MCF 10A (cell line): ENCODE measurements around the gene PTPRN2. TPM values are rescaled to one million over a fixed set of nuclear protein-coding genes. Genes with fewer than 3 reads are reported as not detected.

Experiments
- BruUV-seq: library from RNA; stranded (reverse); fragments of 400-500 nt; replicated peaks from 2 replicates; lab custom pipeline; 2021; lab: Mats Ljungman, UMichigan
- CTCF ChIA-PET: fragments of 300-600 bp; sonication (Branson Sonifier 250); formaldehyde crosslinking; extraction: SDS; loops from one replicate; lab custom pipeline; 2021; ENCODE audit warnings: antibody characterized with exemption, inconsistent platforms; lab: Yijun Ruan, JAX
- POLR2A ChIA-PET: fragments of 300-600, 350-650 bp; sonication (Branson Sonifier 250); formaldehyde crosslinking; extraction: SDS; loops from one replicate; lab custom pipeline; 2020; ENCODE audit warnings: antibody characterized with exemption, inconsistent platforms; lab: Yijun Ruan, JAX
- DNase-seq: peaks from one replicate; pipeline ENCODE4 v3.0.0-alpha.2; 2018; ENCODE audit not compliant: unreplicated experiment
- H3K27ac Mint-ChIP-seq: one replicate; pipeline ENCODE4 v1.8.0; 2022; ENCODE audit warnings: mild to moderate bottlenecking, low read depth, mixed read lengths; ENCODE audit not compliant: unreplicated experiment
- H3K27me3 Mint-ChIP-seq: one replicate; pipeline ENCODE4 v1.8.0; 2022; ENCODE audit warnings: mixed read lengths; ENCODE audit not compliant: insufficient read depth, unreplicated experiment
- H3K36me3 Mint-ChIP-seq: one replicate; pipeline ENCODE4 v1.8.0; 2022; ENCODE audit warnings: mild to moderate bottlenecking, moderate library complexity, mixed read lengths; ENCODE audit not compliant: insufficient read depth, unreplicated experiment
- H3K4me1 Mint-ChIP-seq: one replicate; pipeline ENCODE4 v1.8.0; 2022; ENCODE audit warnings: mixed read lengths; ENCODE audit not compliant: insufficient read depth, unreplicated experiment
- H3K4me3 Mint-ChIP-seq: one replicate; pipeline ENCODE4 v1.8.0; 2022; ENCODE audit warnings: mild to moderate bottlenecking, moderate library complexity, mixed read lengths; ENCODE audit not compliant: unreplicated experiment
- H3K9me3 Mint-ChIP-seq: one replicate; pipeline ENCODE4 v1.8.0; 2022; ENCODE audit warnings: mixed read lengths; ENCODE audit not compliant: unreplicated experiment
- CTCF ChIP-seq: fragments of 200-600 bp; IDR thresholded peaks from one replicate; pipeline ENCODE4 v1.8.0; 2022; ENCODE audit warnings: antibody characterized with exemption, mild to moderate bottlenecking; ENCODE audit not compliant: unreplicated experiment
- intact Hi-C: fragments of 100-400 bp; cut with micrococcal nuclease; formaldehyde crosslinking; loops from 2 replicates; pipeline ENCODE4 v1.14.1; 2022
- total RNA-seq: library from RNA; stranded (reverse); gene quantifications from 2 replicates; pipeline ENCODE4 v1.2.3, GENCODE V29; 2022

The PTPRN2 gene
- total RNA-seq, 1 experiment from 2014 or later = 4.5 TPM

DNA sequence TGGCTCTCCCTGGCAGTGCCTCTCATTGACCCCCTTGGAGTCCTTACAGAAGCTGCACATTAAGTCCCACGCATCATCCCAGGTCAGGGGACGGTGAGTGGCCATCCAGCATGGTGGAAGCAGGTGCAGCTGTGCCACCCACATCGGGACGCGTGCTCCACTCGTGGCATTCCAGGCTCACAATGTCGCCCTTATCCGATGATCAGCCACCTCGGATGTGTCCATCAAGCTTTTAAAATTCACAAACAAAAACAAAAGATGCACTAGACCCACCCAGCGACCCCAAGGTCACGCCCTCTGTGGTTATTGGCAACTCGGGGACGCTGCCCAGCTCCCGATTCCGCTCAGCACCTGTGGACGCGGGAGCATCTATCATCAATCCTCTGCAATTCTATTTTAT lies 530.9 kb downstream of the PTPRN2 start:
- no TSS peak for BruUV-seq
- H3K36me3 Mint-ChIP-seq = no peaks in the 10 kb centered on the region
- DNase-seq = no peak
- CTCF ChIA-PET = interaction anchor here (0.7 to 1.3 kb wide), 3 partner anchors 280 to 315 kb away, joined by 3 to 5 read pairs (median 3); no protein-coding TSS in a partner anchor
- H3K4me3 Mint-ChIP-seq = no peak overlapping the region
- intact Hi-C loops = no loop called here
- H3K27me3 Mint-ChIP-seq = no peaks in the 10 kb centered on the region
- no peak for TF ChIP-seq CTCF
- no peaks in the 10 kb centered on the region for H3K4me1 Mint-ChIP-seq
- peaks cover 6% of the 10 kb centered on the region for H3K9me3 Mint-ChIP-seq
- POLR2A ChIA-PET = no interaction called here
- no peak overlapping the region for H3K27ac Mint-ChIP-seq

GRCh38 chr7:158055726-158056510 lies 531.7 kb downstream of the PTPRN2 start:
- intact Hi-C loops = no loop called here
- Mint-ChIP-seq H3K27ac (no peak overlapping the region), H3K27me3 (no peaks in the 10 kb centered on the region), H3K4me3 (no peak overlapping the region), H3K4me1 (no peaks in the 10 kb centered on the region), H3K9me3 (peaks cover 6% of the 10 kb centered on the region), H3K36me3 (no peaks in the 10 kb centered on the region)
- CTCF ChIA-PET = interaction anchor here (0.6 to 1.5 kb wide), 8 partner anchors 22 to 299 kb away, joined by 3 to 5 read pairs (median 3); no protein-coding TSS in a partner anchor
- no TSS peak for BruUV-seq
- TF ChIP-seq CTCF = no peak
- POLR2A ChIA-PET = no interaction called here
- DNase-seq = no peak

GRCh38 chr7:158054611-158055010 lies 533.0 kb downstream of the PTPRN2 start:
- H3K9me3 Mint-ChIP-seq = peaks cover 6% of the 10 kb centered on the region
- ChIA-PET POLR2A (no interaction called here), CTCF (interaction anchor here (1.0 to 1.5 kb wide), 3 partner anchors 271 to 358 kb away, joined by 3 to 8 read pairs (median 4); no protein-coding TSS in a partner anchor)
- no peak overlapping the region for H3K4me3 Mint-ChIP-seq
- no peak overlapping the region for H3K27ac Mint-ChIP-seq
- intact Hi-C loops = no loop called here
- no peak for TF ChIP-seq CTCF
- no peaks in the 10 kb centered on the region for H3K4me1 Mint-ChIP-seq
- H3K36me3 Mint-ChIP-seq = no peaks in the 10 kb centered on the region
- no TSS peak for BruUV-seq
- no peak for DNase-seq
- H3K27me3 Mint-ChIP-seq = no peaks in the 10 kb centered on the region

DNA sequence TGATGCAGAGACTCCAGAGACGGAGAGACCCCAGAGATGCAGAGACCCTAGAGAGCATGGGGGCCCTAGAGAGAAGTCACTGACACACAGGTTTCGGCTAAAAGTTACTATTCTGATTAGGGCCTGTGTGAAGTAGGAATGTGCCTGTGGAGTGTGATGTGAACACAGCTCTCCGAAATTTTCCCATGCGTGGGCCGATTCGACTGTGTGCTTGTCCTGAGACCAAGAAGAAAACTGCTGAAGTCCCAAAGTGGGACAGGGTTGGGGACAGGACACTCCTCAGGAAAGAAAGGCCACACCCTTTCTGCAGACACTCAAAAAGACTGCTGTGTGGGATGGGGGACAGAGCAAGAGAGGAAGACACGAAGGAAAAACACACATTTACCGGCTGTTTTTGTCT lies 533.5 kb downstream of the PTPRN2 start:
- Mint-ChIP-seq H3K9me3 (peaks cover 6% of the 10 kb centered on the region), H3K27ac (no peak overlapping the region), H3K4me1 (no peaks in the 10 kb centered on the region), H3K4me3 (no peak overlapping the region), H3K27me3 (no peaks in the 10 kb centered on the region), H3K36me3 (no peaks in the 10 kb centered on the region)
- no TSS peak for BruUV-seq
- CTCF ChIA-PET = interaction anchor here (0.6 to 1.5 kb wide), 4 partner anchors 192 to 359 kb away, joined by 3 to 8 read pairs (median 4); no protein-coding TSS in a partner anchor
- no peak for DNase-seq
- POLR2A ChIA-PET = no interaction called here
- intact Hi-C loops = no loop called here
- TF ChIP-seq CTCF = no peak
